Endometrial microvascular endothelial cells (primary cell): Measurements from ENCODE around the gene DOCK10. TPM values are rescaled to one million over a fixed set of nuclear protein-coding genes. Genes with fewer than 3 reads are reported as not detected.

Experiments used
- in situ Hi-C: cut with HindIII; loops from 2 replicates; pipeline ENCODE4 v1.10.0; 2017; ENCODE audit warnings: low sequenced_read_pairs, low pct_unique_long_range_greater_than_20kb; ENCODE audit errors: inconsistent ontology term
- total RNA-seq: library from RNA; depleted of rRNA; stranded (reverse); fragments of >200 nt; gene quantifications from one replicate; pipeline ENCODE4 v1.2.3, GENCODE V29; 2015; ENCODE audit errors: inconsistent ontology term

The DOCK10 gene
- total RNA-seq, result 16.0 TPM

GRCh38 chr2:225041851-225042799, at the start of gene DOCK10:
Gene DOCK10 (minus strand): TSS chr2:225042468. CDS start chr2:225042374, 94 bp downstream.
- in situ Hi-C loops, result no loop called here

DNA sequence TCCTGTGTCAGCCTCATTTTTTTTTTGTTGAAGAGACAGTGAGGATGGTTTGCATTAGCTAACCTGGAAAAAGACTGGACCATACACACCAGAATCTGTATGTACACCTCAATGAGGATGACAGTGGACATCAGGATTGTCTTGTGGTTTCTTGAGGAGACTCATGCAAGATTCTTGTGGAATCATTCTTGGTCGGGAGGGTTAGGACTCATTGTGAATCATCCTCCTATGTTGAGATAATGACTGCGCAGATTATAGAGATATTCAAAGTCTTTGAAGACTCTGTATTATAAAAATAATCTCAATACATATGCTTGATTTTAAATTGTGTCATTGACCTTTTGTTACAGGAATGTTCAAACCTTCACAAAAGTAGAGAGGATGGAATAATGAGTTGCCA, 49.1 kb upstream of the DOCK10 start:
- in situ Hi-C loops, result no loop called here

- in situ Hi-C loops, result no loop called here
Observed at GRCh38 chr2:225090746-225091145, 48.5 kb upstream of the DOCK10 start.

GRCh38 chr2:225086915-225087314, 44.6 kb upstream of the DOCK10 start:
- in situ Hi-C loops, result no loop called here

- in situ Hi-C loops, result no loop called here
Observed at GRCh38 chr2:225086439-225086838, 44.2 kb upstream of the DOCK10 start.

GRCh38 chr2:225083276-225083675, 41.0 kb upstream of the DOCK10 start:
- in situ Hi-C loops, result no loop called here

GRCh38 chr2:225076125-225076524, 33.9 kb upstream of the DOCK10 start:
- in situ Hi-C loops, result no loop called here

GRCh38 chr2:225074919-225075681, 32.8 kb upstream of the DOCK10 start:
- in situ Hi-C loops, result no loop called here

DNA sequence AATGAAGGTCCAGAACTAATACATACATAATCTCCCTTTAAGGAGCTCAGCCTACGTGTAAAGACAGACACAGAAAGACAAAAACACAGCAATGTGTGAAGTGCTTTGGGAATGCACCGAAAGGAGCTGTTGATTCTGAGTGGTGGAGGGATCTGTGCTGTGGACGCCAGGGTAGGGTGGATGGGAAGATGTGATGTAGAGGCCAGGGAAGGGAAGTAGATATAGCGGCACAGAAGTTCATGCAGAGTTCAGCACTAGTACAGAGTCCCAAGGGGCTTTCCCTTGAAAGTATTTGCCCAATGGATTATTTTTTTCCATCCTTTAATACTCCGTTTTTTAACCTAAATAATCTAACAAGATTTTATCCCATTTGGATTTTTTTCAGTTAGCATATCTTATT, 32.1 kb upstream of the DOCK10 start:
- in situ Hi-C loops, result no loop called here

- in situ Hi-C loops, result no loop called here
Observed at GRCh38 chr2:225073198-225073597, 30.9 kb upstream of the DOCK10 start.

- in situ Hi-C loops, result no loop called here
Observed at GRCh38 chr2:225072444-225072843, 30.2 kb upstream of the DOCK10 start.

- in situ Hi-C loops, result no loop called here
Observed at GRCh38 chr2:225070811-225071210, 28.5 kb upstream of the DOCK10 start.

DNA sequence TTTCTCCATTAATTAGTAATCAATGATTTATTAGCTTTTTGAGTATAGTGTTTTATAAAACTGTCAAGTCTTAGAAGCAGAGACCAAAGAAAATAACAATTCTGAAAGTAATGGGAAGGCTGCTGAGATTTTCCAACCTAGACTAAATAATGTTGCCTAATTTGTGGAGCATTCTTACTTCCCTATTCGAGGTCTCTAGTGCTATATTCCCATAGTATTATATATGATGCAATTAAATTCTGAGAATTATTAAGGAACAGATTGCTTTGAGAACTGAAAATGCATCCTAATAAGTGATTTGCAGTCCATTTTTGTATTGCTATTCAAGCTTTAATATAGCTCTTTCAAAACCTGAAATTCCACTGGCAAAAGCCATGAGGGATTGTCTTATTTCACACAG, 27.7 kb upstream of the DOCK10 start:
- in situ Hi-C loops, result no loop called here

- in situ Hi-C loops, result no loop called here
Observed at GRCh38 chr2:225069477-225069876, 27.2 kb upstream of the DOCK10 start.

DNA sequence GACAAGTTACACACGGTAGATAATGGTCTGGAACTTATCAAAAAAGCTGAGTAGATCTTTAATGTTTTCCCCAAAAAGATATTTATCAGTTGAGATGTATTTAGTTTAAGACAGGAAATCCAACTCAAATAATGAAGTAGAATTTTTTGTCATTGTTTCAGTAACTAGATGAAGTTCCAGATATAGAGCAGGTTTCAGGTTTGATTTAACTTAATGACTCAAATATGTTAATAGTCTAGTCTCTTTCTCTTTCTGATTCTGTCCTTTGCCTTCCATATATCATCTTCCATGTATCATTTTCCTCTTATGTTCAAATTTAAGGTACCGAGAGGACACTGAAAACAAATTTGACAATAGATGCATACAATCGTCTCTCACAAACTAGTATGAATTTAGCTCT, 23.6 kb upstream of the DOCK10 start:
- in situ Hi-C loops, result no loop called here

DNA sequence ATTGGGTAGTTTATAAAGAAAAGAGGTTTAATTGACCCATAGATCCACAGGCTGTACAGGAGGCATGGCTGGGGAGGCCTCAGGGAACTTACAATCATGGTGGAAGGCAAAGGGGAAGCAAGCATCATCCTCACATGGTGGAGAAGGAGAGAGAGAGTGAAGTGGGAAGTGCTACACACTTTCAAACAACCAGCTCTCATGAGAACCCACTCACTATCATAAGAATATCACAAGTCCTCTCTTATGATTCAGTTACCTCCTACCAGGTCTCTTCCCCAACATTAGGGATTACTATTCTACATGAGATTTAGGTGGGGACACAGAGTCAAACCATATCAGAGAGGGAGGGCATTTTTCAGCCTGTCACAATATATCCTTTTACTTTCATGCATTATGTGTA, 22.7 kb upstream of the DOCK10 start:
- in situ Hi-C loops, result no loop called here

- in situ Hi-C loops, result no loop called here
Observed at GRCh38 chr2:225064362-225064761, 22.1 kb upstream of the DOCK10 start.

- in situ Hi-C loops, result no loop called here
Observed at GRCh38 chr2:225056330-225057073, 14.2 kb upstream of the DOCK10 start.

DNA sequence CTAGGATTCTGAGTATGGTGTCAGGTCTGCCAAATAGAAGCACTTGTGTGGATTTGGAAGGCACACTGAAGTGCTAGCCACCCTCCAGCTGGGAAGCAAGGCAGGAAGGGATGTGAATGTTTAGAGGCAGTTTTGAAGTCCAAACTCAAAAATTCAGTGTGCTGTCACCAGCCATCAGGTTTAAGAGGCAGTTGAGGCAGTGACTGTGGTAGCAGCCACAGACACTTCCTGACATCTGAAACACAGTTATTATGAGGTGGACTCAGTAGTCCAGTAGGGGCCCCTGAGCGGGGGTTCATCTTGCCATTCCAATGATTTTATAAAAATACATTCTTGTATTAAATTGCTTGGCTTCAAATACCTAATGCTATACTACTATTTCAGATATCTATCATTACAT, 13.4 kb upstream of the DOCK10 start:
- in situ Hi-C loops, result no loop called here
